ENCODE data around the gene PHLDB3. TPM values are rescaled to one million over a fixed set of nuclear protein-coding genes. Genes with fewer than 3 reads are reported as not detected.

The PHLDB3 gene
- polyA plus RNA-seq, 1 donor from 2014 or later, result 5.6 TPM

- peak overlapping the region; percentile 52 for H3K9ac ChIP-seq (ENCODE audit: low read length)
Measured at GRCh38 chr19:43463381-43464133, 41.0 kb downstream of the PHLDB3 start.

GRCh38 chr19:43462785-43463380, 41.7 kb downstream of the PHLDB3 start:
- no peak overlapping the region for H3K27ac ChIP-seq (ENCODE audit: low read length)
- TF ChIP-seq TAF1 (IDR thresholded peaks at IDR 0.05; ENCODE audit: low read depth) (no peak), SMC3 (conservative IDR thresholded peaks at IDR 0.05; ENCODE audit: poor library complexity) (no peak), EZH2 (IDR thresholded peaks at IDR 0.05; ENCODE audit: borderline replicate concordance, insufficient read depth, low read length, poor library complexity, severe bottlenecking) (no peak), EP300 (conservative IDR thresholded peaks at IDR 0.05; ENCODE audit: poor library complexity, severe bottlenecking) (no peak), MXI1 (conservative IDR thresholded peaks at IDR 0.05; ENCODE audit: poor library complexity, severe bottlenecking) (peak; percentile 24), POLR2AphosphoS5 (IDR thresholded peaks at IDR 0.05) (peak; percentile 4), RAD21 (conservative IDR thresholded peaks at IDR 0.05) (no peak)
- TF ChIP-seq, protein P1, sequence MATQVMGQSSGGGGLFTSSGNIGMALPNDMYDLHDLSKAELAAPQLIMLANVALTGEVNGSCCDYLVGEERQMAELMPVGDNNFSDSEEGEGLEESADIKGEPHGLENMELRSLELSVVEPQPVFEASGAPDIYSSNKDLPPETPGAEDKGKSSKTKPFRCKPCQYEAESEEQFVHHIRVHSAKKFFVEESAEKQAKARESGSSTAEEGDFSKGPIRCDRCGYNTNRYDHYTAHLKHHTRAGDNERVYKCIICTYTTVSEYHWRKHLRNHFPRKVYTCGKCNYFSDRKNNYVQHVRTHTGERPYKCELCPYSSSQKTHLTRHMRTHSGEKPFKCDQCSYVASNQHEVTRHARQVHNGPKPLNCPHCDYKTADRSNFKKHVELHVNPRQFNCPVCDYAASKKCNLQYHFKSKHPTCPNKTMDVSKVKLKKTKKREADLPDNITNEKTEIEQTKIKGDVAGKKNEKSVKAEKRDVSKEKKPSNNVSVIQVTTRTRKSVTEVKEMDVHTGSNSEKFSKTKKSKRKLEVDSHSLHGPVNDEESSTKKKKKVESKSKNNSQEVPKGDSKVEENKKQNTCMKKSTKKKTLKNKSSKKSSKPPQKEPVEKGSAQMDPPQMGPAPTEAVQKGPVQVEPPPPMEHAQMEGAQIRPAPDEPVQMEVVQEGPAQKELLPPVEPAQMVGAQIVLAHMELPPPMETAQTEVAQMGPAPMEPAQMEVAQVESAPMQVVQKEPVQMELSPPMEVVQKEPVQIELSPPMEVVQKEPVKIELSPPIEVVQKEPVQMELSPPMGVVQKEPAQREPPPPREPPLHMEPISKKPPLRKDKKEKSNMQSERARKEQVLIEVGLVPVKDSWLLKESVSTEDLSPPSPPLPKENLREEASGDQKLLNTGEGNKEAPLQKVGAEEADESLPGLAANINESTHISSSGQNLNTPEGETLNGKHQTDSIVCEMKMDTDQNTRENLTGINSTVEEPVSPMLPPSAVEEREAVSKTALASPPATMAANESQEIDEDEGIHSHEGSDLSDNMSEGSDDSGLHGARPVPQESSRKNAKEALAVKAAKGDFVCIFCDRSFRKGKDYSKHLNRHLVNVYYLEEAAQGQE (IDR thresholded peaks at IDR 0.05; ENCODE audit: borderline replicate concordance), result peak; percentile 37
- H3K4me3 ChIP-seq (ENCODE audit: low read length), result peak overlapping the region; percentile 74
- no peak overlapping the region for H3K4me2 ChIP-seq (ENCODE audit: low read length)
- H3K9ac ChIP-seq (ENCODE audit: low read length), result peak overlapping the region; percentile 52
- H2AFZ ChIP-seq (ENCODE audit: low read depth, low read length), result peak overlapping the region; percentile 38
- H4K20me1 ChIP-seq (ENCODE audit: insufficient read depth), result no peaks in the 10 kb centered on the region
- no peaks in the 10 kb centered on the region for H3K36me3 ChIP-seq (ENCODE audit: insufficient read depth, low read length)
- no peaks in the 10 kb centered on the region for H3F3A ChIP-seq (ENCODE audit: insufficient read depth, low read length, poor library complexity, severe bottlenecking)
- no peaks in the 10 kb centered on the region for H3K9me3 ChIP-seq (ENCODE audit: low read length)
- no peaks in the 10 kb centered on the region for H3K9me2 ChIP-seq (ENCODE audit: insufficient read depth, low read length)
- H3K79me2 ChIP-seq (replicated peaks; ENCODE audit: insufficient read depth, low read length), result no peaks in the 10 kb centered on the region
- no peaks in the 10 kb centered on the region for H3K27me3 ChIP-seq (ENCODE audit: insufficient read depth, low read depth, low read length)

More at GRCh38 chr19:43463381-43464133, 41.0 kb downstream of the PHLDB3 start:
- H3K27me3 ChIP-seq (ENCODE audit: insufficient read depth, low read depth, low read length), result no peaks in the 10 kb centered on the region
- H3K9me3 ChIP-seq (ENCODE audit: low read length), result no peaks in the 10 kb centered on the region
- no peaks in the 10 kb centered on the region for H3K79me2 ChIP-seq (replicated peaks; ENCODE audit: insufficient read depth, low read length)
- no peaks in the 10 kb centered on the region for H3K9me2 ChIP-seq (ENCODE audit: insufficient read depth, low read length)
- no peak overlapping the region for H3K27ac ChIP-seq (ENCODE audit: low read length)
- no peak overlapping the region for H3K4me2 ChIP-seq (ENCODE audit: low read length)
- H3K4me3 ChIP-seq (ENCODE audit: low read length), result peak overlapping the region; percentile 74
- H3K36me3 ChIP-seq (ENCODE audit: insufficient read depth, low read length), result no peaks in the 10 kb centered on the region
- no peaks in the 10 kb centered on the region for H3F3A ChIP-seq (ENCODE audit: insufficient read depth, low read length, poor library complexity, severe bottlenecking)
- no peak for TF ChIP-seq SMC3 (conservative IDR thresholded peaks at IDR 0.05; ENCODE audit: poor library complexity)
- peak; percentile 6 for TF ChIP-seq POLR2AphosphoS5 (IDR thresholded peaks at IDR 0.05)
- peak; percentile 43 for TF ChIP-seq MXI1 (conservative IDR thresholded peaks at IDR 0.05; ENCODE audit: poor library complexity, severe bottlenecking)
- no peak for TF ChIP-seq EZH2 (IDR thresholded peaks at IDR 0.05; ENCODE audit: borderline replicate concordance, insufficient read depth, low read length, poor library complexity, severe bottlenecking)
- no peak for TF ChIP-seq TAF1 (IDR thresholded peaks at IDR 0.05; ENCODE audit: low read depth)
- no peaks in the 10 kb centered on the region for H4K20me1 ChIP-seq (ENCODE audit: insufficient read depth)
- peak overlapping the region; percentile 4 for H2AFZ ChIP-seq (ENCODE audit: low read depth, low read length)

DNA sequence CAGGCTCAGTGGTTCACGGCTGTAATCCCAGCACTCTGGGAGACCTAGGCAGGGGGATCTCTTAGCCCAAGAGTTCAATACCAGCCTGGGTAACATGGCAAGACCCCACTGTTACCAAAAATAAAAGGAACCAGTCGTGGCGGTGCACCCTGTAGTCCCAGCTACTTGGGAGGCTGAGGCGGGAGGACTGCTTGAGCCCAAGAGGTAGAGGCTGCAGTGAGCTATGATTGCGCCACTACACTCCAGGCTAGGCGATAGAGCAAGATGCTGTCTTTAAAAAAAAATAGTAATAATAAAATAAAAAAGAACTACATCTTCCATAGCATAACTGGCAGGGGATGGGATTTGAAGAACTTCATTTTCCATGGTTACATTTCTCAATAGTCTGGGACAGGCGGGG, 42.2 kb downstream of the PHLDB3 start:
- no peaks in the 10 kb centered on the region for H3K79me2 ChIP-seq (replicated peaks; ENCODE audit: insufficient read depth, low read length)
- H3K27ac ChIP-seq (ENCODE audit: low read length), result no peak overlapping the region
- H3K9me2 ChIP-seq (ENCODE audit: insufficient read depth, low read length), result no peaks in the 10 kb centered on the region
- no peaks in the 10 kb centered on the region for H3K27me3 ChIP-seq (ENCODE audit: insufficient read depth, low read depth, low read length)
- H2AFZ ChIP-seq (ENCODE audit: low read depth, low read length), result no peak overlapping the region
- no peaks in the 10 kb centered on the region for H3K9me3 ChIP-seq (ENCODE audit: low read length)
- H3F3A ChIP-seq (ENCODE audit: insufficient read depth, low read length, poor library complexity, severe bottlenecking), result no peaks in the 10 kb centered on the region
- TF ChIP-seq POLR2AphosphoS5 (IDR thresholded peaks at IDR 0.05) (no peak), SMC3 (conservative IDR thresholded peaks at IDR 0.05; ENCODE audit: poor library complexity) (no peak), RAD21 (conservative IDR thresholded peaks at IDR 0.05) (no peak), EZH2 (IDR thresholded peaks at IDR 0.05; ENCODE audit: borderline replicate concordance, insufficient read depth, low read length, poor library complexity, severe bottlenecking) (no peak), TAF1 (IDR thresholded peaks at IDR 0.05; ENCODE audit: low read depth) (no peak), MXI1 (conservative IDR thresholded peaks at IDR 0.05; ENCODE audit: poor library complexity, severe bottlenecking) (no peak), EP300 (conservative IDR thresholded peaks at IDR 0.05; ENCODE audit: poor library complexity, severe bottlenecking) (no peak)
- TF ChIP-seq, protein P1 (IDR thresholded peaks at IDR 0.05; ENCODE audit: borderline replicate concordance), result no peak
- TF ChIP-seq, protein P2, sequence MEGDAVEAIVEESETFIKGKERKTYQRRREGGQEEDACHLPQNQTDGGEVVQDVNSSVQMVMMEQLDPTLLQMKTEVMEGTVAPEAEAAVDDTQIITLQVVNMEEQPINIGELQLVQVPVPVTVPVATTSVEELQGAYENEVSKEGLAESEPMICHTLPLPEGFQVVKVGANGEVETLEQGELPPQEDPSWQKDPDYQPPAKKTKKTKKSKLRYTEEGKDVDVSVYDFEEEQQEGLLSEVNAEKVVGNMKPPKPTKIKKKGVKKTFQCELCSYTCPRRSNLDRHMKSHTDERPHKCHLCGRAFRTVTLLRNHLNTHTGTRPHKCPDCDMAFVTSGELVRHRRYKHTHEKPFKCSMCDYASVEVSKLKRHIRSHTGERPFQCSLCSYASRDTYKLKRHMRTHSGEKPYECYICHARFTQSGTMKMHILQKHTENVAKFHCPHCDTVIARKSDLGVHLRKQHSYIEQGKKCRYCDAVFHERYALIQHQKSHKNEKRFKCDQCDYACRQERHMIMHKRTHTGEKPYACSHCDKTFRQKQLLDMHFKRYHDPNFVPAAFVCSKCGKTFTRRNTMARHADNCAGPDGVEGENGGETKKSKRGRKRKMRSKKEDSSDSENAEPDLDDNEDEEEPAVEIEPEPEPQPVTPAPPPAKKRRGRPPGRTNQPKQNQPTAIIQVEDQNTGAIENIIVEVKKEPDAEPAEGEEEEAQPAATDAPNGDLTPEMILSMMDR (IDR thresholded peaks at IDR 0.05; ENCODE audit: poor library complexity, severe bottlenecking), result no peak
- H3K9ac ChIP-seq (ENCODE audit: low read length), result no peak overlapping the region
- no peaks in the 10 kb centered on the region for H3K36me3 ChIP-seq (ENCODE audit: insufficient read depth, low read length)
- no peaks in the 10 kb centered on the region for H4K20me1 ChIP-seq (ENCODE audit: insufficient read depth)
- H3K4me2 ChIP-seq (ENCODE audit: low read length), result no peak overlapping the region
- peak overlapping the region; percentile 74 for H3K4me3 ChIP-seq (ENCODE audit: low read length)

Measured in neural cell (in vitro differentiated cells).